B cell (primary cell): Measurements from ENCODE around the gene TPP1. TPM values are rescaled to one million over a fixed set of nuclear protein-coding genes. Genes with fewer than 3 reads are reported as not detected.

ENCODE experiments used
- ATAC-seq: fragments of 200-7000 bp; cut with Tn5 transposase; one replicate; pipeline ENCODE4 v1.10.0; 2021; ENCODE audit warnings: low read depth, mild to moderate bottlenecking, moderate number of reproducible peaks, moderate library complexity
- CTCF ChIA-PET: fragments of 350-600 bp; sonication (Branson Sonifier 250); formaldehyde crosslinking; loops from one replicate; lab custom pipeline; 2021; ENCODE audit warnings: antibody characterized with exemption, inconsistent platforms; lab: Charles Lee
- POLR2A ChIA-PET: fragments of 350-600 bp; sonication (Branson Sonifier 250); formaldehyde crosslinking; loops from one replicate; lab custom pipeline; 2021; ENCODE audit warnings: antibody characterized with exemption; lab: Charles Lee
- DNase-seq: peaks from one replicate; pipeline ENCODE4 v3.0.0; 2013
- H2AFZ ChIP-seq: 2 replicates; pipeline ENCODE4 v1.6.1; 2012; ENCODE audit warnings: mild to moderate bottlenecking, low read depth, low read length; ENCODE audit not compliant: insufficient read depth, poor library complexity, severe bottlenecking
- H3K27ac ChIP-seq, 2 donors: 1 replicate in 1 of 2; 2 replicates in 1 of 2; pipeline ENCODE4 v1.5.1; 2012 to 2013; ENCODE audit warnings: low read length in 2 of 2, mild to moderate bottlenecking in 2 of 2, moderate library complexity in 1 of 2
- H3K27me3 ChIP-seq, 4 experiments: fragments of 200-600 bp in 1 of 4; sonication (generic) in 1 of 4; replicated peaks in 1 of 4; 1 replicate in 2 of 4; 2 replicates in 2 of 4; pipeline versions ENCODE4 v1.6.1 to v1.7.0; 2013 to 2016; ENCODE audit warnings: low read length in 3 of 4, mild to moderate bottlenecking in 2 of 4, mixed read lengths in 1 of 4, moderate library complexity in 1 of 4; ENCODE audit not compliant: insufficient read depth in 4 of 4, control insufficient read depth in 3 of 4; ENCODE audit errors: control extremely low read depth in 1 of 4
- H3K36me3 ChIP-seq, 2 experiments: replicated peaks in 1 of 2; 1 replicate in 1 of 2; 2 replicates in 1 of 2; pipeline versions ENCODE4 v1.6.1 to v1.7.1; 2013; ENCODE audit warnings: low read length in 1 of 2; ENCODE audit not compliant: insufficient read depth in 2 of 2, control insufficient read depth in 1 of 2; ENCODE audit errors: control extremely low read depth in 1 of 2, extremely low read depth in 1 of 2
- H3K4me1 ChIP-seq, 2 donors: fragments of 200-600 bp in 1 of 2; sonication (generic) in 1 of 2; 1 replicate in 1 of 2; 2 replicates in 1 of 2; pipeline versions ENCODE4 v1.5.1 to v1.6.1; 2013 to 2017; ENCODE audit warnings: low read length in 2 of 2; ENCODE audit not compliant: control insufficient read depth in 2 of 2, insufficient read depth in 2 of 2
- H3K4me2 ChIP-seq: replicated peaks from 2 replicates; pipeline ENCODE3; 2012; ENCODE audit warnings: mild to moderate bottlenecking, low read depth, low read length; ENCODE audit not compliant: poor library complexity, severe bottlenecking
- H3K4me3 ChIP-seq, 5 experiments: fragments of 200-600 bp in 1 of 5; sonication (generic) in 1 of 5; 1 replicate in 3 of 5; 2 replicates in 2 of 5; pipeline versions ENCODE4 v1.5.1 to v1.7.0; 2011 to 2016; ENCODE audit warnings: low read length in 4 of 5, mild to moderate bottlenecking in 4 of 5, low read depth in 2 of 5, control low read depth in 1 of 5, moderate library complexity in 1 of 5; ENCODE audit not compliant: insufficient read depth in 1 of 5; ENCODE audit errors: control extremely low read depth in 1 of 5, extremely low read depth in 1 of 5
- H3K79me2 ChIP-seq: fragments of 200-600 bp; sonication (generic); one replicate; pipeline ENCODE4 v1.6.0; 2016; ENCODE audit warnings: low read length; ENCODE audit not compliant: control insufficient read depth, insufficient read depth
- H3K9ac ChIP-seq: fragments of 200-600 bp; sonication (generic); 2 replicates; pipeline ENCODE4 v1.6.1; 2017; ENCODE audit warnings: mild to moderate bottlenecking, low read length, moderate library complexity
- H3K9me3 ChIP-seq, 3 donors: one replicate each; pipeline versions ENCODE4 v1.6.1 to v1.7.1; 2013; ENCODE audit warnings: low read length in 2 of 3; ENCODE audit not compliant: control insufficient read depth in 2 of 3, insufficient read depth in 1 of 3; ENCODE audit errors: control extremely low read depth in 1 of 3
- H4K20me1 ChIP-seq: 2 replicates; pipeline ENCODE4 v1.6.0; 2012; ENCODE audit warnings: mild to moderate bottlenecking, low read length; ENCODE audit not compliant: insufficient read depth, control insufficient read depth, poor library complexity, severe bottlenecking
- H3K27ac Mint-ChIP-seq: one replicate; pipeline ENCODE4 v1.8.0; 2021; ENCODE audit warnings: mixed read lengths
- H3K27me3 Mint-ChIP-seq: one replicate; pipeline ENCODE4 v1.8.0; 2021; ENCODE audit warnings: mixed read lengths
- H3K4me1 Mint-ChIP-seq: one replicate; pipeline ENCODE4 v1.8.0; 2021; ENCODE audit warnings: mixed read lengths
- H3K4me3 Mint-ChIP-seq: one replicate; pipeline ENCODE4 v1.8.0; 2021; ENCODE audit warnings: mixed read lengths
- H3K9me3 Mint-ChIP-seq: one replicate; pipeline ENCODE4 v1.8.0; 2022; ENCODE audit warnings: mixed read lengths; ENCODE audit not compliant: insufficient read depth
- CTCF ChIP-seq: fragments of 200-600 bp; IDR thresholded peaks from one replicate; pipeline ENCODE4 v1.8.0; 2022; ENCODE audit warnings: antibody characterized with exemption, mild to moderate bottlenecking
- EZH2 ChIP-seq: IDR thresholded peaks from 2 replicates; pipeline ENCODE4 v1.6.1; 2012; ENCODE audit warnings: borderline replicate concordance, low read depth, mild to moderate bottlenecking, moderate library complexity, low read length; ENCODE audit not compliant: insufficient read depth, poor library complexity, severe bottlenecking
- WGBS: methylation state at CpG from one replicate; pipeline ENCODE4 v1.1.5; 2013; ENCODE audit warnings: missing lambda C conversion rate; ENCODE audit not compliant: insufficient coverage; 5-methylcytosine and 5-hydroxymethylcytosine counted together
- intact Hi-C: fragments of 100-400 bp; cut with micrococcal nuclease; formaldehyde crosslinking; loops from one replicate; pipeline ENCODE4 v1.10.0; 2022
- polyA plus RNA-seq: library from polyadenylated mRNA; depleted of rRNA; stranded (reverse); fragments of >200 nt; gene quantifications from 2 replicates; pipeline ENCODE4 v1.2.3, GENCODE V29; 2012
- total RNA-seq, 2 donors: library from RNA; stranded (reverse); fragments of 120-200 nt in 1 of 2; gene quantifications; 1 replicate in 1 of 2; 2 replicates in 1 of 2; pipeline versions ENCODE4 v1.2.3 to v1.2.4, GENCODE V29; 2013 to 2022

The TPP1 gene
- total and polyA plus RNA-seq, 2 donors (not counting 1 experiment from before 2014, with no cell fraction given), result 133 to 191 TPM

GRCh38 chr11:6567371-6567745, 51.9 kb downstream of the TPP1 start:
- Mint-ChIP-seq H3K4me1 (no peaks in the 10 kb centered on the region), H3K4me3 (no peak overlapping the region), H3K27me3 (no peaks in the 10 kb centered on the region), H3K9me3 (no peaks in the 10 kb centered on the region), H3K27ac (no peak overlapping the region)
- TF ChIP-seq CTCF (no peak), EZH2 (no peak)
- Histone ChIP-seq H3K9ac (no peak overlapping the region), H3K27ac (no peak overlapping the region), H2AFZ (no peak overlapping the region), H3K27me3 (no peaks in the 10 kb centered on the region), H3K4me3 (no peak overlapping the region), H3K36me3 (no peaks in the 10 kb centered on the region), H4K20me1 (no peaks in the 10 kb centered on the region), H3K4me2 (no peak overlapping the region), H3K4me1 (no peaks in the 10 kb centered on the region), H3K79me2 (no peaks in the 10 kb centered on the region), H3K9me3 (no peaks in the 10 kb centered on the region)
- intact Hi-C loops, result no loop called here
- ATAC-seq (no peak), DNase-seq (no peak)
- CTCF ChIA-PET, result no interaction called here
- POLR2A ChIA-PET, result no interaction called here
- WGBS, result 96% methylated on average over 7 of the region's 7 CpGs

GRCh38 chr11:6566704-6567370, 52.4 kb downstream of the TPP1 start:
- POLR2A ChIA-PET, result no interaction called here
- 90% methylated on average over 13 of the region's 13 CpGs for WGBS
- Histone ChIP-seq H3K79me2 (no peaks in the 10 kb centered on the region), H2AFZ (no peak overlapping the region), H3K27me3 (no peaks in the 10 kb centered on the region), H3K27ac (no peak overlapping the region), H3K4me2 (no peak overlapping the region), H3K9ac (no peak overlapping the region), H3K4me3 (no peak overlapping the region), H3K36me3 (no peaks in the 10 kb centered on the region), H3K4me1 (no peaks in the 10 kb centered on the region), H4K20me1 (no peaks in the 10 kb centered on the region), H3K9me3 (no peaks in the 10 kb centered on the region)
- H3K27me3 Mint-ChIP-seq, result no peaks in the 10 kb centered on the region
- no peaks in the 10 kb centered on the region for H3K9me3 Mint-ChIP-seq
- TF ChIP-seq CTCF (no peak), EZH2 (no peak)
- H3K4me1 Mint-ChIP-seq, result no peaks in the 10 kb centered on the region
- no peak for ATAC-seq
- CTCF ChIA-PET, result no interaction called here
- DNase-seq, result no peak
- no peak overlapping the region for H3K27ac Mint-ChIP-seq
- intact Hi-C loops, result no loop called here
- no peak overlapping the region for H3K4me3 Mint-ChIP-seq
